Measurements from ENCODE around the gene RING1. TPM values are rescaled to one million over a fixed set of nuclear protein-coding genes. Genes with fewer than 3 reads are reported as not detected.
A peak's percentile ranks its signal among the peaks of the same experiment; 100 is the strongest.

Gene RING1
- total RNA-seq, 2 donors from 2014 or later: 27.9 to 28.2 TPM

GRCh38 chr6:33168284-33168601, 40.1 kb upstream of the RING1 start:
- no peaks in the 10 kb centered on the region for H3K9me3 ChIP-seq (ENCODE audit: control insufficient read depth, low read length, poor library complexity, severe bottlenecking)
- peaks cover 19% of the 10 kb centered on the region for H3K27me3 Mint-ChIP-seq
- no peaks in the 10 kb centered on the region for H3K36me3 Mint-ChIP-seq (ENCODE audit: low read depth)
- peaks cover 9% of the 10 kb centered on the region for H3K4me1 Mint-ChIP-seq
- DNase-seq: no peak
- no peak overlapping the region for H3K4me3 Mint-ChIP-seq
- no peak overlapping the region for H3K27ac Mint-ChIP-seq
- no peak for ATAC-seq

- no peak for DNase-seq
- Mint-ChIP-seq H3K4me3 (no peak overlapping the region), H3K36me3 (ENCODE audit: low read depth) (no peaks in the 10 kb centered on the region), H3K4me1 (peaks cover 9% of the 10 kb centered on the region), H3K27me3 (peaks cover 19% of the 10 kb centered on the region), H3K27ac (no peak overlapping the region)
- no peak for ATAC-seq
- no peaks in the 10 kb centered on the region for H3K9me3 ChIP-seq (ENCODE audit: control insufficient read depth, low read length, poor library complexity, severe bottlenecking)
Measured at GRCh38 chr6:33168639-33169038, 39.7 kb upstream of the RING1 start.

- H3K9me3 ChIP-seq (ENCODE audit: control insufficient read depth, low read length, poor library complexity, severe bottlenecking): no peaks in the 10 kb centered on the region
- no peak overlapping the region for H3K4me3 Mint-ChIP-seq
- peaks cover 6% of the 10 kb centered on the region for H3K4me1 Mint-ChIP-seq
- ATAC-seq (no peak), DNase-seq (no peak)
- peaks cover 16% of the 10 kb centered on the region for H3K27me3 Mint-ChIP-seq
- H3K36me3 Mint-ChIP-seq (ENCODE audit: low read depth): no peaks in the 10 kb centered on the region
- peak overlapping the region; percentile 51 for H3K27ac Mint-ChIP-seq
Measured at GRCh38 chr6:33169291-33170175, 38.8 kb upstream of the RING1 start.

- H3K4me1 Mint-ChIP-seq: peaks cover 8% of the 10 kb centered on the region
- peaks cover 24% of the 10 kb centered on the region for H3K27me3 Mint-ChIP-seq
- no peaks in the 10 kb centered on the region for H3K9me3 ChIP-seq (ENCODE audit: control insufficient read depth, low read length, poor library complexity, severe bottlenecking)
- DNase-seq (no peak), ATAC-seq (no peak)
- H3K27ac Mint-ChIP-seq: no peak overlapping the region
- no peak overlapping the region for H3K4me3 Mint-ChIP-seq
- H3K36me3 Mint-ChIP-seq (ENCODE audit: low read depth): no peaks in the 10 kb centered on the region
Measured at GRCh38 chr6:33170176-33171015, 37.9 kb upstream of the RING1 start.

- H3K27ac Mint-ChIP-seq: no peak overlapping the region
Measured at GRCh38 chr6:33171016-33171879, 37.1 kb upstream of the RING1 start.

GRCh38 chr6:33171880-33172687, 36.2 kb upstream of the RING1 start:
- Mint-ChIP-seq H3K27ac (no peak overlapping the region), H3K4me1 (peaks cover 6% of the 10 kb centered on the region), H3K27me3 (peaks cover 32% of the 10 kb centered on the region), H3K36me3 (ENCODE audit: low read depth) (no peaks in the 10 kb centered on the region), H3K4me3 (no peak overlapping the region)
- no peak for ATAC-seq
- no peak for DNase-seq
- no peaks in the 10 kb centered on the region for H3K9me3 ChIP-seq (ENCODE audit: control insufficient read depth, low read length, poor library complexity, severe bottlenecking)

More at GRCh38 chr6:33171016-33171879, 37.1 kb upstream of the RING1 start:
- H3K9me3 ChIP-seq (ENCODE audit: control insufficient read depth, low read length, poor library complexity, severe bottlenecking): no peaks in the 10 kb centered on the region
- peaks cover 6% of the 10 kb centered on the region for H3K4me1 Mint-ChIP-seq
- H3K36me3 Mint-ChIP-seq (ENCODE audit: low read depth): no peaks in the 10 kb centered on the region
- no peak overlapping the region for H3K4me3 Mint-ChIP-seq
- H3K27me3 Mint-ChIP-seq: peaks cover 27% of the 10 kb centered on the region
- no peak for DNase-seq
- ATAC-seq: no peak

GRCh38 chr6:33172688-33173534, 35.4 kb upstream of the RING1 start:
- Mint-ChIP-seq H3K4me3 (no peak overlapping the region), H3K4me1 (peaks cover 6% of the 10 kb centered on the region), H3K27me3 (peaks cover 40% of the 10 kb centered on the region), H3K27ac (no peak overlapping the region), H3K36me3 (ENCODE audit: low read depth) (no peaks in the 10 kb centered on the region)
- DNase-seq (no peak), ATAC-seq (peak; percentile 40)
- H3K9me3 ChIP-seq (ENCODE audit: control insufficient read depth, low read length, poor library complexity, severe bottlenecking): no peaks in the 10 kb centered on the region

GRCh38 chr6:33173535-33174180, 34.6 kb upstream of the RING1 start:
- peaks cover 48% of the 10 kb centered on the region for H3K27me3 Mint-ChIP-seq
- no peak overlapping the region for H3K4me3 Mint-ChIP-seq
- ATAC-seq (no peak), DNase-seq (no peak)
- peaks cover 4% of the 10 kb centered on the region for H3K36me3 Mint-ChIP-seq (ENCODE audit: low read depth)
- peaks cover 11% of the 10 kb centered on the region for H3K4me1 Mint-ChIP-seq
- H3K9me3 ChIP-seq (ENCODE audit: control insufficient read depth, low read length, poor library complexity, severe bottlenecking): no peaks in the 10 kb centered on the region
- H3K27ac Mint-ChIP-seq: no peak overlapping the region

- peaks cover 11% of the 10 kb centered on the region for H3K4me1 Mint-ChIP-seq
- H3K36me3 Mint-ChIP-seq (ENCODE audit: low read depth): peaks cover 4% of the 10 kb centered on the region
- peaks cover 49% of the 10 kb centered on the region for H3K27me3 Mint-ChIP-seq
- no peaks in the 10 kb centered on the region for H3K9me3 ChIP-seq (ENCODE audit: control insufficient read depth, low read length, poor library complexity, severe bottlenecking)
- no peak for ATAC-seq
- no peak overlapping the region for H3K27ac Mint-ChIP-seq
- no peak for DNase-seq
- no peak overlapping the region for H3K4me3 Mint-ChIP-seq
Measured at GRCh38 chr6:33174784-33175183, 33.5 kb upstream of the RING1 start.

- Mint-ChIP-seq H3K27ac (no peak overlapping the region), H3K4me1 (peaks cover 11% of the 10 kb centered on the region), H3K27me3 (peaks cover 49% of the 10 kb centered on the region), H3K36me3 (ENCODE audit: low read depth) (peaks cover 4% of the 10 kb centered on the region), H3K4me3 (no peak overlapping the region)
- DNase-seq: no peak
- ATAC-seq: no peak
- H3K9me3 ChIP-seq (ENCODE audit: control insufficient read depth, low read length, poor library complexity, severe bottlenecking): no peaks in the 10 kb centered on the region
Measured at GRCh38 chr6:33175436-33176069, 32.7 kb upstream of the RING1 start.

GRCh38 chr6:33176906-33177305, 31.4 kb upstream of the RING1 start:
- H3K4me1 Mint-ChIP-seq: peaks cover 9% of the 10 kb centered on the region
- ATAC-seq (no peak), DNase-seq (no peak)

More at GRCh38 chr6:33176906-33177305, 31.4 kb upstream of the RING1 start:
- Mint-ChIP-seq H3K36me3 (ENCODE audit: low read depth) (peaks cover 4% of the 10 kb centered on the region), H3K27me3 (peaks cover 49% of the 10 kb centered on the region), H3K27ac (peak overlapping the region; percentile 34), H3K4me3 (no peak overlapping the region)
- no peaks in the 10 kb centered on the region for H3K9me3 ChIP-seq (ENCODE audit: control insufficient read depth, low read length, poor library complexity, severe bottlenecking)

Data from T-helper 17 cell (primary cell).